Measurements from ENCODE around the gene MED20. TPM values are rescaled to one million over a fixed set of nuclear protein-coding genes. Genes with fewer than 3 reads are reported as not detected.

MED20 gene
- total and polyA plus RNA-seq, 4 donors: 6.1 to 16.1 (median 9.6) TPM

DNA sequence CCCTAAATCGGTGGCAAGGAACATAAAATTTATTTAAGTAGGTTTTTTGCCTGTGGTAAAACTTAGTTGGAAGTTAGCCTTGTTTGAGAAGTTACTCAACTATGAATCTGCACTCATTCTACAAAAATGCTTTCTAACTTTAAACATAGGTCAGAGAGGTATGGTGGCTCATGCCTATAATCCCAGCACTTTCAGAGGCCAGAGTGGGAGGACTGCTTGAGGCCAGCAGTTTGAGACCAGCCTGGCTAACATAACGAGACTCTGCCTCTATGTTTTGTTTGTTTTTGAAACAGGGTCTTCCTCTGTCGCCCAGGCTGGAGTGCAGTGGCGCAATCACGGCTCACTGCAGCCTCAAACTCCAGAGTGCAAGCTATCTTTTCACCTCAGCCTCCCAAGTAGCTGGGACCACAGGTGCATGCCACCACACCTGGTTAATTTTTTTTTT lies 42.0 kb downstream of the MED20 start:
- Histone ChIP-seq H3K27ac (ENCODE audit: low read depth in 1 of 2, low read length in 2 of 2) (no peak overlapping the region), H3K27me3 (ENCODE audit: control insufficient read depth in 1 of 2, insufficient read depth in 2 of 2, low read length in 1 of 2) (no peaks in the 10 kb centered on the region), H3K4me3 (ENCODE audit: low read length in 2 of 2) (no peak overlapping the region), H3K4me1 (ENCODE audit: control insufficient read depth in 1 of 2, insufficient read depth in 2 of 2, low read length in 2 of 2) (no peaks in the 10 kb centered on the region), H3K36me3 (ENCODE audit: control insufficient read depth in 1 of 2, insufficient read depth in 2 of 2, low read length in 1 of 2) (no peaks in the 10 kb centered on the region), H3K9me3 (ENCODE audit: control insufficient read depth, low read length) (no peaks in the 10 kb centered on the region)
- ATAC-seq (ENCODE audit: low FRiP score) (no peak), DNase-seq (no peak)
- 79 to 84% methylated on average over 5 of the region's 5 CpGs for WGBS, 2 donors
- intact Hi-C loops (cut with DNase I): no loop called here

DNA sequence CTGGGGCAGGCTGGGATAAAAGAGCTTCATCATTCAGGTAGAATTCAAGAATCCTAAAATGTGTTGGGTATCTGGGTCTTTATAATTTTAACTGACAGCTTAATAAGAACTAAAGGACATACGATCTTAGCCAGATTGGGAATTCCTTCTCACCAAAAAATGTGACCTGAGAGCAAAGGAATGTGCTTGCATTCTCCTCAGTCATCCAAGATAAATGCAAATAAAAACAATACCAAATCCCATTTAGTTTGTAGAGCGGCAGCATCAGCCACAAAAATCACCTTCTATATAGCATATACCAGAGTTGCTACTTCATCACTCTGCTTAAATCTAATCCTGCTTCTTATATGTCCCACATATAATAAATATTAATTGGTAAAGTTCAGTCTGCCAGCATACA lies 42.7 kb downstream of the MED20 start:
- intact Hi-C loops (cut with DNase I): no loop called here

DNA sequence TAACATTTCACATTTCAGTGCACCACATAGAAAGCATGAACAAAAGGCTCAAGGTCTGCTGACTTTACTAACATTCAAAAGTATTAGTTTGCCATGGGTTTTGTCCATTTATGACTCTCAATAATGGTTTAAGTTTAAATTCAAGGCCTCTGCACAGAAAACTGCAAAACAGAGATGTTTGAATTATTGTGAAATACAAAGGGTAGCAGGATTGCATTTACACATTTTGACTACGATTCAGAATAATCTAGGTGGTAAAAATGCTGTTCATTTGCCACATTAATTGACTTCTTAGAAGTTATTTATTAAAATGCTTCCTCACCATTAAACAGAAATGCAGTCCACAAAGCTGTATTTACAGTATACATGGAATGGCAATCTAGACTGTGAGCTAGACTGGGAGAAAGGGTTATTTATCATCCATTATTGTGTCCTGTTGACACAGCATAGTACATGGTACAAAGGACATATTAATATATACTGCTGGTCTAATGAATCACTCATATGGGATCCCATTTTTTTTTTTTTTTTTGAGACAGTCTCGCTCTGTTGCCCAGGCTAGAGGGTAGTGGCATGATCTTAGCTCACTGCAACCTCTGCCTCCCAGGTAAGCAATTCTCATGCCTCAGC lies 43.8 kb downstream of the MED20 start:
- no peaks in the 10 kb centered on the region for H3K27me3 ChIP-seq (ENCODE audit: control insufficient read depth in 1 of 2, insufficient read depth in 2 of 2, low read length in 1 of 2)
- intact Hi-C loops (cut with DNase I): no loop called here
- H3K4me1 ChIP-seq (ENCODE audit: control insufficient read depth in 1 of 2, insufficient read depth in 2 of 2, low read length in 2 of 2): no peaks in the 10 kb centered on the region
- WGBS, 2 donors: 95 to 97% methylated on average over 2 of the region's 2 CpGs
- no peaks in the 10 kb centered on the region for H3K9me3 ChIP-seq (ENCODE audit: control insufficient read depth, low read length)
- no peaks in the 10 kb centered on the region for H3K36me3 ChIP-seq (ENCODE audit: control insufficient read depth in 1 of 2, insufficient read depth in 2 of 2, low read length in 1 of 2)
- no peak overlapping the region for H3K27ac ChIP-seq (ENCODE audit: low read depth in 1 of 2, low read length in 2 of 2)
- DNase-seq: no peak
- no peak for ATAC-seq (ENCODE audit: low FRiP score)
- no peak overlapping the region for H3K4me3 ChIP-seq (ENCODE audit: low read length in 2 of 2)

More for the DNA sequence above, 42.7 kb downstream of the MED20 start:
- Histone ChIP-seq H3K4me3 (ENCODE audit: low read length in 2 of 2) (no peak overlapping the region), H3K4me1 (ENCODE audit: control insufficient read depth in 1 of 2, insufficient read depth in 2 of 2, low read length in 2 of 2) (no peaks in the 10 kb centered on the region), H3K27me3 (ENCODE audit: control insufficient read depth in 1 of 2, insufficient read depth in 2 of 2, low read length in 1 of 2) (no peaks in the 10 kb centered on the region), H3K27ac (ENCODE audit: low read depth in 1 of 2, low read length in 2 of 2) (no peak overlapping the region), H3K9me3 (ENCODE audit: control insufficient read depth, low read length) (no peaks in the 10 kb centered on the region), H3K36me3 (ENCODE audit: control insufficient read depth in 1 of 2, insufficient read depth in 2 of 2, low read length in 1 of 2) (no peaks in the 10 kb centered on the region)
- no peak for DNase-seq
- no peak for ATAC-seq (ENCODE audit: low FRiP score)
- 13 to 29% methylated on average over 2 of the region's 2 CpGs for WGBS, 2 donors

DNA sequence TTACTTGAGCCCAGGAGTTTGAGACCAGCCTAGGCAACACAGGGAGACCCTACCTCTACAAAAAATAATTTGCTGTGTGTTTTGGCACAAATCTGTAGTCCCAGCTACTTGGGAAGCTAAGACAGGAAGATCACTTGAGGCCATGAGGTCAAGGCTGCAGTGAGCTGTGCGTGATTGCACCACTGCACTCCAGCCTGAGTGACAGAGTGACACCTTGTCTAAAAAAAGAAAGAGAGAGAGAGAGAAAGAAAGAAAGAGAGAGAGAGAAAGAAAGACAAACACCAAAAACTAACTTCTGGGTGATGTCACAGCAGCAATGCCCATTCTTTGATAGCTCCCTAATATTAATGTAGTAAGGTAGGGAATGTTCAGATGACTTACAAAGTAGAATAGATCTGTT lies 46.2 kb downstream of the MED20 start:
- WGBS, 2 donors: 93% methylated on average over 1 of the region's 1 CpG
- no peak for ATAC-seq (ENCODE audit: low FRiP score)

DNA sequence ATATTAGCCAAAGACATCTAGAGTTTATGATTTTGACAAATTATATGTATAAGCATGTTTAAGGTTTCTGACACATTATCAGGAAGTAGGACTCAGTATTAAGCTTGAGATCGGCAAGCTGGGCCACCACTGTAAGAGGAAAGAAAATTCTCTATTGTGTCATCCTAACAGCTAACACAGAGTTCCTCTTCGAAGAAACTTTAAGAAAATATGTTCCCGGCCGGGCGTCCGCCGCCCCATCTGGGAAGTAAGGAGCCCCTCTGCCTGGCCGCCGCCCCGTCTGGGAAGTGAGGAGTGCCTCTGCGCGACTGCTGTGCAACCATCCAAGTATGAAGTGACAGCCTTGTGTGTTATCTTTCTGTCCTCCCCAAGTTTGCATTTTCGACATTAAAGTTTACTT lies 48.8 kb downstream of the MED20 start:
- no peaks in the 10 kb centered on the region for H3K27me3 ChIP-seq (ENCODE audit: control insufficient read depth in 1 of 2, insufficient read depth in 2 of 2, low read length in 1 of 2)
- 92 to 98% methylated on average over 13 of the region's 13 CpGs for WGBS, 2 donors
- no peaks in the 10 kb centered on the region for H3K9me3 ChIP-seq (ENCODE audit: control insufficient read depth, low read length)
- H3K36me3 ChIP-seq (ENCODE audit: control insufficient read depth in 1 of 2, insufficient read depth in 2 of 2, low read length in 1 of 2): no peaks in the 10 kb centered on the region
- no peak for DNase-seq
- intact Hi-C loops (cut with DNase I): no loop called here
- no peak for ATAC-seq (ENCODE audit: low FRiP score)
- H3K4me1 ChIP-seq (ENCODE audit: control insufficient read depth in 1 of 2, insufficient read depth in 2 of 2, low read length in 2 of 2): no peaks in the 10 kb centered on the region
- no peak overlapping the region for H3K27ac ChIP-seq (ENCODE audit: low read depth in 1 of 2, low read length in 2 of 2)
- H3K4me3 ChIP-seq (ENCODE audit: low read length in 2 of 2): no peak overlapping the region

More for the DNA sequence above, 46.2 kb downstream of the MED20 start:
- DNase-seq: no peak
- intact Hi-C loops (cut with DNase I): no loop called here
- Histone ChIP-seq H3K9me3 (ENCODE audit: control insufficient read depth, low read length) (no peaks in the 10 kb centered on the region), H3K27me3 (ENCODE audit: control insufficient read depth in 1 of 2, insufficient read depth in 2 of 2, low read length in 1 of 2) (no peaks in the 10 kb centered on the region), H3K4me3 (ENCODE audit: low read length in 2 of 2) (no peak overlapping the region), H3K27ac (ENCODE audit: low read depth in 1 of 2, low read length in 2 of 2) (no peak overlapping the region), H3K36me3 (ENCODE audit: control insufficient read depth in 1 of 2, insufficient read depth in 2 of 2, low read length in 1 of 2) (no peaks in the 10 kb centered on the region), H3K4me1 (ENCODE audit: control insufficient read depth in 1 of 2, insufficient read depth in 2 of 2, low read length in 2 of 2) (no peaks in the 10 kb centered on the region)

DNA sequence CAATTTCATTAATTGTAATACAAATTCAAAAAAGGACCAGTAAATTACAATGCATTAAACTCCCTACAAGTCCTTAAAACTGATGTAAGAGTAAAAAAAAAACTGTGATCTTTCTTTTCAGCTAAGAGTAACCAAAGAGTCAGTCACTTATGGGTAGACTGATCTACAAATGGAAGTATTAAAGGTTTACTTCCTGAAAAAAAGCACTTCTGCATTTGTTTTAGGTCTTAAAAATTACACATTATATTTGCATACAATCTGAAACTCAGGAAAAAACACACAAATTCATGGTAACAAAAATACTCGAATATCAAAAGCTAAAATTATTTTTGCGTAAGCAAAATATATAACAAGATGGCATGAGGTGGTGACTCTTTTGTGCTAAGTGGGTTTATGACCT lies 49.2 kb downstream of the MED20 start:
- intact Hi-C loops (cut with DNase I): no loop called here
- H3K4me1 ChIP-seq (ENCODE audit: control insufficient read depth in 1 of 2, insufficient read depth in 2 of 2, low read length in 2 of 2): no peaks in the 10 kb centered on the region
- H3K27me3 ChIP-seq (ENCODE audit: control insufficient read depth in 1 of 2, insufficient read depth in 2 of 2, low read length in 1 of 2): no peaks in the 10 kb centered on the region
- DNase-seq: no peak
- no peaks in the 10 kb centered on the region for H3K9me3 ChIP-seq (ENCODE audit: control insufficient read depth, low read length)
- H3K4me3 ChIP-seq (ENCODE audit: low read length in 2 of 2): no peak overlapping the region
- no peak for ATAC-seq (ENCODE audit: low FRiP score)
- WGBS, 2 donors: 96 to 98% methylated on average over 2 of the region's 2 CpGs
- H3K36me3 ChIP-seq (ENCODE audit: control insufficient read depth in 1 of 2, insufficient read depth in 2 of 2, low read length in 1 of 2): no peaks in the 10 kb centered on the region
- no peak overlapping the region for H3K27ac ChIP-seq (ENCODE audit: low read depth in 1 of 2, low read length in 2 of 2)

DNA sequence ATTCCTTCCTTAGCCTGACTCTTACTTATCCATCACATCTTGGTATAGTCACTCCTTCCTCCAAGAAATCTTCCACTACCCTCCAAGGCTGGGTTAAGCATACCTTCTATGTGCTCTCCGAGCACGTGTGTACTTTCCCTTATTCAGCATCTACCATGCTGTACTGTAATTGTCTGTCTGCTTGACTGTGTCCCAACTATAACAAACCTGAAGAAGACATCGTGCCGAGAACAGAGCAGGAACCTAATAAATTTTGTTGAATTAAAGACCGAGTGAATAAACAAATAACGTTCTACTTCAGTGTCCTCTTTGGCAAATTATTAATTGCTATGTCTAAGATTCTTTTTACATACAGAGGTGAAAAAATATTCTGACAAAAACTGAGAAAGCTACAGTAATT lies 61.6 kb downstream of the MED20 start:
- no peak for DNase-seq
- intact Hi-C loops (cut with DNase I): no loop called here
- Histone ChIP-seq H3K4me1 (ENCODE audit: control insufficient read depth in 1 of 2, insufficient read depth in 2 of 2, low read length in 2 of 2) (no peaks in the 10 kb centered on the region), H3K9me3 (ENCODE audit: control insufficient read depth, low read length) (no peaks in the 10 kb centered on the region), H3K27me3 (ENCODE audit: control insufficient read depth in 1 of 2, insufficient read depth in 2 of 2, low read length in 1 of 2) (no peaks in the 10 kb centered on the region), H3K36me3 (ENCODE audit: control insufficient read depth in 1 of 2, insufficient read depth in 2 of 2, low read length in 1 of 2) (no peaks in the 10 kb centered on the region), H3K4me3 (ENCODE audit: low read length in 2 of 2) (no peak overlapping the region), H3K27ac (ENCODE audit: low read depth in 1 of 2, low read length in 2 of 2) (no peak overlapping the region)
- WGBS, 2 donors: 91 to 92% methylated on average over 6 of the region's 6 CpGs
- ATAC-seq (ENCODE audit: low FRiP score): no peak

DNA sequence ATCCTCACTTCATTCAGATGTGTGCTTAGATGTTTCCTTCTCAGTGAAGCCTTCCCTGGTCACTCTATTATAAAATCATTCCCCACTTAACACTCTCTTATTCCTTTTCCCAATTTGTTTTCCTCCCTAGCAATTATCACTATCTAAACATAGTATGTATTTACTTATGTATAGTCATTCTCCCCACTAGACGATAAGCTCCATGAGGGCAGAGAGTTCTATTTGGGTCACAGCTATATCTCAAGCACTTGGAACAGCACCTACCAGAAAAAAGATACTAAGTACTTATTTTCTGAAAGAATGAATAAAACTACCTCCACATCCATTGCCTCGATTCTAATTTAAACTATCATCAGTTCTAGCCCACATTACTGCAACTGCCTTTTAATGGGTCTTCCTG lies 62.2 kb downstream of the MED20 start:
- ATAC-seq (ENCODE audit: low FRiP score) (no peak), DNase-seq (no peak)
- Histone ChIP-seq H3K27me3 (ENCODE audit: control insufficient read depth in 1 of 2, insufficient read depth in 2 of 2, low read length in 1 of 2) (no peaks in the 10 kb centered on the region), H3K9me3 (ENCODE audit: control insufficient read depth, low read length) (no peaks in the 10 kb centered on the region), H3K4me3 (ENCODE audit: low read length in 2 of 2) (no peak overlapping the region), H3K4me1 (ENCODE audit: control insufficient read depth in 1 of 2, insufficient read depth in 2 of 2, low read length in 2 of 2) (no peaks in the 10 kb centered on the region), H3K36me3 (ENCODE audit: control insufficient read depth in 1 of 2, insufficient read depth in 2 of 2, low read length in 1 of 2) (no peaks in the 10 kb centered on the region), H3K27ac (ENCODE audit: low read depth in 1 of 2, low read length in 2 of 2) (no peak overlapping the region)
- intact Hi-C loops (cut with DNase I): no loop called here
- WGBS, 2 donors: 80 to 83% methylated on average over 2 of the region's 2 CpGs

Measured in aorta (tissue), 5 donors.